Measurements from ENCODE around the gene WIPF1. TPM values are rescaled to one million over a fixed set of nuclear protein-coding genes. Genes with fewer than 3 reads are reported as not detected.

Gene WIPF1
- total and polyA plus RNA-seq, 10 donors, result 74.9 to 265 (median 175) TPM

DNA sequence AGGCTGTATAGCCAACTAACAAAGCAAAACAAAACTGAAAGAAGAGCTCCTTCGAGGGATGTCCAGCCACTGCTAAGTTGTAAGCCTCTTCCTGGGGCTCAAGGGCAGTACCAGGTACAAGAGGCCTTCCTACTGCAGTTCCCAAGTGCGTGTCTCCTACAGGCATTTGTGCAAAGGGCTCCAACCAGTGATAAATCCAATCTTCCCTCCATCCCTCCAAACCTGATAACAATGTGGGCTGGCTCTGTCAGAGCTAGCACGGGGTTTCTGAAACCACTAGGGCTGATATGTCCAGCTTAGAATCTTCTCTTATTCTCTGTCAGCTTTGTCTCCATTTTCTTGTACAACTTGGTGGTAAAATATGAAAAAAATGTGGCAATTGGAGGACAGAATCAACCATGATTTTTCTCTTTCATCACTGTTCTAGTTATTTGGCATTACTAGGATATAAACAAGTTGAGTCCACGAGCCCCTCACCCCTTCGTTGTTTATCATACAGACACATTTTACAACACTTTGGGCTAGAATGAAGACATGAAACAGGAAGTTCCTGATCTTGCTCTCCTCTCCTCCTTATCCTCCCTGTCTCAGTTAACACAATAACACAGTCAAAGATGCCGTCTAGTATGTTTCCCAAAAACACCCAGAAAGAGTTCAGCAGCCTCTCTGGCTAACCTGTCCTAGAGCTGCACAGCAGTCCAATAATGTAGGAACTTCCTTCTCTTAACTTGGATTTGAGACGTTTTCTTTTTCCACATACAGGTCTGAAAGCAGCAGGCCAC lies 35.4 kb upstream of the WIPF1 start:
- H3K36me3 ChIP-seq, result peaks cover 0 to 43% (median 15%) of the 10 kb centered on the region in 6 donors
- no peak for TF ChIP-seq POLR2A (IDR thresholded peaks at IDR 0.05)
- TF ChIP-seq, protein P1, sequence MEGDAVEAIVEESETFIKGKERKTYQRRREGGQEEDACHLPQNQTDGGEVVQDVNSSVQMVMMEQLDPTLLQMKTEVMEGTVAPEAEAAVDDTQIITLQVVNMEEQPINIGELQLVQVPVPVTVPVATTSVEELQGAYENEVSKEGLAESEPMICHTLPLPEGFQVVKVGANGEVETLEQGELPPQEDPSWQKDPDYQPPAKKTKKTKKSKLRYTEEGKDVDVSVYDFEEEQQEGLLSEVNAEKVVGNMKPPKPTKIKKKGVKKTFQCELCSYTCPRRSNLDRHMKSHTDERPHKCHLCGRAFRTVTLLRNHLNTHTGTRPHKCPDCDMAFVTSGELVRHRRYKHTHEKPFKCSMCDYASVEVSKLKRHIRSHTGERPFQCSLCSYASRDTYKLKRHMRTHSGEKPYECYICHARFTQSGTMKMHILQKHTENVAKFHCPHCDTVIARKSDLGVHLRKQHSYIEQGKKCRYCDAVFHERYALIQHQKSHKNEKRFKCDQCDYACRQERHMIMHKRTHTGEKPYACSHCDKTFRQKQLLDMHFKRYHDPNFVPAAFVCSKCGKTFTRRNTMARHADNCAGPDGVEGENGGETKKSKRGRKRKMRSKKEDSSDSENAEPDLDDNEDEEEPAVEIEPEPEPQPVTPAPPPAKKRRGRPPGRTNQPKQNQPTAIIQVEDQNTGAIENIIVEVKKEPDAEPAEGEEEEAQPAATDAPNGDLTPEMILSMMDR (IDR thresholded peaks at IDR 0.05 in 8 of 11, conservative IDR thresholded peaks at IDR 0.05 in 3 of 11), result no peak
- TF ChIP-seq POLR2AphosphoS5 (IDR thresholded peaks at IDR 0.05), result peak in 1 of 3 donors; percentile 17
- H3K4me3 ChIP-seq, result peak overlapping the region; percentile 29 to 71 (median 54)
- intact Hi-C loops (cut with DNase I; ENCODE audit: low total_unique reads), result no loop called here
- no peak for DNase-seq
- H3K9me3 ChIP-seq, result no peaks in the 10 kb centered on the region
- H3K4me1 ChIP-seq, result peaks cover 48 to 94% (median 75%) of the 10 kb centered on the region in 6 donors
- H3K27me3 ChIP-seq (replicated peaks in 1 of 7), result no peaks in the 10 kb centered on the region
- H3K27ac ChIP-seq, result peak overlapping the region; percentile 85 to 95 (median 91)
- WGBS, 5 donors, result 8 to 15% (median 13%) methylated on average over 7 of the region's 7 CpGs

DNA sequence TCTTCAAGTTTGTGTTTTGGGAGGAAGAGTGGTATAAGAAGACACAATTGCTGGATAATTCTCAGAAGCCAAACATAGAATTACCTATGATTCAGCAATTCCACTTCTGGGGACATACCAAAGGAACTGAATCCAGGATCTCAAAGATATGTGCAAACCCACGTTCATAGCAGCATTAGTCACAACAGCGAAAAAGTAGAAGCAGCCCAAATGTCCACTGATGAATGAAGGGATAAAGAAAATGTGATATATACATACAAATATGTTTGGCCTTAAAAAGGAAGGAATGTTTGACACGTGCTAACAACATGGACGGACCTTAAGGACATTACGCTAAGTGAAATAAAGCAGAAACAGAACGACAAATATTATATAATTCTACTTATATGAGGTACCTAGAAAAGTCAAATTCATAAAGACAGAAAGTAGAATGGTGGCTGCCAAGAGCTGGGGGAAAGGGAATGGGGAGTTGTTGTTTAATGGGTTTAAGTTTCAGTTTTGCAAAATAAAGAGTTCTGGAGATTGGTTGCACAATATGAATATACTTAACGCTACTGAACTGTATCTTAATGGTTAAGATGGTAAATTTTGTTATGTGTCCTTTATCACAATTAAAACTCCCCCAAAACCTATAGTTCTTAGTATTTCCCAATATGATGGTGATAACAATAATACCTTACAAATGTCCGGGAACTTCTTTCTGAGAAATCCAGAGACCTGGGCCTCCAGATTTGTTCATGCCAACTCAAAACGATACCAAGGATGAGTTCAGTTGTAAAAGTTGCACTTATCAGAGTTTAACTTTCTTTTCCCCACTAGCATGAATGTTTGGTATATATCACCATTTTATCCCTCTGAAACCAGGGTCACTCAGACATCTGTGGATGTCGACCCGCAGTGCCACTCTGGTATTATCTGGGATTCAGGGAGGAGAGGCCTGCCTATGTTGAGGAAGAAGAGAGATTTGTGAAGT lies 33.7 kb upstream of the WIPF1 start:
- intact Hi-C loops (cut with DNase I; ENCODE audit: low total_unique reads), result no loop called here
- 70 to 83% (median 76%) methylated on average over 11 of the region's 11 CpGs for WGBS, 5 donors

DNA sequence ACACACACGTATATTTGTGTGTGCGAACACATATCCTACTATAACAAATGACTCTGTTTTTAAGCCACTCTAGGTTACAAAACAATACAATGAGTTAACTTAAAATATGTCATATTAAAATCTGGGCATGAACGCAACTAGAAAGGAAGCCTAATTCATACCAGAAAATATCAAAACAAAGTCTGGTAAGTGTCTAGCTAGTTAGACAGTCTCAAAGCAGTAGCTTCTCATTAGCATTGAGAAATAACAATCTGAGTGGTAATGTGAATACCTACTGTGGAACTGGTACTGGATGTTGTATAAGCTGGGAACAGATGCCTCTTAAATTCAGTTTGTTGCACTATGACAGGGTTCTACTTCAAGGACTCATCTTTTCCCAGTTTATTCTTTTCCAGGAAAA lies 32.5 kb upstream of the WIPF1 start:
- Histone ChIP-seq H3K27ac (peak overlapping the region in 3 of 8 donors; percentile 93 to 95 (median 93)), H3K9me3 (no peaks in the 10 kb centered on the region), H3K36me3 (peaks cover 0 to 72% (median 22%) of the 10 kb centered on the region in 6 donors), H3K27me3 (replicated peaks in 1 of 7) (no peaks in the 10 kb centered on the region), H3K4me1 (peaks cover 41 to 100% (median 85%) of the 10 kb centered on the region in 6 donors), H3K4me3 (no peak overlapping the region)
- intact Hi-C loops (cut with DNase I; ENCODE audit: low total_unique reads), result no loop called here
- 89 to 95% (median 94%) methylated on average over 3 of the region's 3 CpGs for WGBS, 5 donors
- TF ChIP-seq POLR2A (IDR thresholded peaks at IDR 0.05), result no peak
- no peak for DNase-seq

More for the DNA sequence above, 33.7 kb upstream of the WIPF1 start:
- Histone ChIP-seq H3K27me3 (replicated peaks in 1 of 7) (no peaks in the 10 kb centered on the region), H3K27ac (peak overlapping the region in 6 of 8 donors; percentile 88 to 95 (median 93)), H3K9me3 (no peaks in the 10 kb centered on the region), H3K4me1 (peaks cover 48 to 100% (median 90%) of the 10 kb centered on the region in 6 donors), H3K36me3 (peaks cover 0 to 60% (median 16%) of the 10 kb centered on the region in 6 donors), H3K4me3 (peak overlapping the region in 6 of 8 donors; percentile 48 to 71 (median 54))
- no peak for DNase-seq
- TF ChIP-seq, protein P1 (IDR thresholded peaks at IDR 0.05 in 8 of 11, conservative IDR thresholded peaks at IDR 0.05 in 3 of 11), result no peak
- no peak for TF ChIP-seq POLR2AphosphoS5 (IDR thresholded peaks at IDR 0.05)
- TF ChIP-seq POLR2A (IDR thresholded peaks at IDR 0.05), result no peak

DNA sequence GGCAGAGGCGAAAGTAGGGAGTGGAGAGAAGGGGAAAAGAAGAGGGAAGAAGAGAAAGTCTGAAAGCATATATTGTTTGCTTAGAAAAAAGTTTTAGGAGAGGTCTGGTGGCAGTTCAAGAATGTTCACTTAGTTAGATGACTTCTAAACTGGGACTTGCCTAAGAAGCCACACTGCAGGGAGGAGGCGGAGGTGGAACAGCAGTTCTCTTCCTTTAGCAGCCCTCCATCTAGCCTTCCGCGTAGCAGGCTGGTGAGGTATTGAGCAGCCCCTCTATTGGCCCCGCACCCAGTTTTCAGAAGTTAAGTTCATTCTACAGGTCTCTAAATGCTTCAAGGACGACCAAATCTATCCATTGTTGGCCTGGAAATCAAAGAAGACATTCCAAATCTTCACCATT lies 31.9 kb upstream of the WIPF1 start:
- DNase-seq, result no peak
- Histone ChIP-seq H3K4me3 (no peak overlapping the region), H3K36me3 (peaks cover 0 to 78% (median 27%) of the 10 kb centered on the region in 6 donors), H3K27ac (peak overlapping the region in 1 of 8 donors; percentile 3), H3K4me1 (peaks cover 35 to 100% (median 85%) of the 10 kb centered on the region in 6 donors), H3K27me3 (replicated peaks in 1 of 7) (no peaks in the 10 kb centered on the region), H3K9me3 (no peaks in the 10 kb centered on the region)
- 89 to 93% (median 91%) methylated on average over 6 of the region's 6 CpGs for WGBS, 5 donors
- intact Hi-C loops (cut with DNase I; ENCODE audit: low total_unique reads), result no loop called here
- TF ChIP-seq POLR2A (IDR thresholded peaks at IDR 0.05) (no peak), POLR2AphosphoS5 (IDR thresholded peaks at IDR 0.05) (no peak)
- TF ChIP-seq, protein P1 (IDR thresholded peaks at IDR 0.05 in 8 of 11, conservative IDR thresholded peaks at IDR 0.05 in 3 of 11), result no peak
